ENCODE results near the gene RAI1.
"Not testable (repeated sequence)": the region's sequence is repeated elsewhere in the genome, so short reads cannot be mapped to it uniquely, and the experiment has no call there.

Gene RAI1

GRCh38 chr17:17671369-17672129 lies 9.7 kb upstream of the RAI1 start:
- Histone ChIP-seq H3K27me3 (ENCODE audit: control insufficient read depth, insufficient read depth, low read length) (peaks cover 13% of the 10 kb centered on the region; the same call in 1 of the 2 replicates), H3K36me3 (ENCODE audit: control insufficient read depth, insufficient read depth, low read length) (no peaks in the 10 kb centered on the region), H3K4me3 (ENCODE audit: low read length) (no peak overlapping the region), H3K4me1 (ENCODE audit: control insufficient read depth, insufficient read depth, low read length) (no peaks in the 10 kb centered on the region), H3K27ac (ENCODE audit: low read length) (no peak overlapping the region), H3K9me3 (ENCODE audit: control insufficient read depth, insufficient read depth, low read length) (no peaks in the 10 kb centered on the region)
- WGBS (ENCODE audit: insufficient coverage, insufficient read length), result no CpG with 5 or more reads among the region's 10 CpGs
- DNase-seq (ENCODE audit: low read depth, low spot score), result no peak

DNA sequence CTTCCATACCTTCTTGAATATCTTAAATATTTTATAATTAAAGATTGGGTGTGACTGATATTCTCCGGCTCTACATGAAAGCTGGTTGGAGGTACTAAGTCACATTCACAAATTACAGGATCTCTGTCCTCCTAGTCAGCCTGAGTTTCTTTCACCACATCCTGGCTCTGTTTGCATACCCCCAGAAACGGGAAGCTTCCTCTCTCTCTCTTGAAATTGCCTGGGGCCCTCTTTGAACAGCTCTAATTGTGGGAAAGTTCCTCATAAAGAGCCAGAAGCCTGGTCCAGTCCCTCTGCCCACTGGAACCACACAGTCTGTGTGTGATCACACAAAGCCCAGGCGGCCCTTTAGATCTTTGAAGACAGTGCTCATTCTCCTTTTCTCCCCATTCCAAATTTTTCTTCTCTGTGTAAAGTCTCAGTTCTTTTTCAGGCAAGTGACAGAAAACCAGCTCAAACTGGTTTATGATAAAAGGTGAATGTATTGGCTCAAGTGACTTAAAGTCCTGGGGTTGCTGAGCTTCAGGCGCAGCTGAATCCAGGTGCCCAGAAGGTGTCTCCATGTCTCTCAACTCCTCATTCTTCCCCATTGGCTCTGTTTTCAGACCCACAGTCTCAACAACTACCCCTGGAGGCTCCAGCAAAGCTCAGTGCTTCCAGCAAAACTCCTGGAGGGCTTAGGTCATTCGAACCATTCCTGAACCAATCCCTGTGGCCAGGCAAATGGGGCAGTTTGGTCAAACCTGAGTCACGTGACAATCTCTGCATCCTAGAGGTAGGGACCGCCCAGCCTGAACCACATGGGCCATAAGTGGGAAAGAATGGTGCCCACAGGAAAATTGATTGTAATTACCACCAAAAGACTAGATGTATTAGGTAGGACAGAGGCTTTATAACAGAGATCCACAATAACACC lies 8.5 kb upstream of the RAI1 start:
- Histone ChIP-seq H3K27ac (ENCODE audit: low read length) (no peak overlapping the region), H3K4me1 (ENCODE audit: control insufficient read depth, insufficient read depth, low read length) (no peaks in the 10 kb centered on the region), H3K4me3 (ENCODE audit: low read length) (no peak overlapping the region), H3K36me3 (ENCODE audit: control insufficient read depth, insufficient read depth, low read length) (no peaks in the 10 kb centered on the region), H3K27me3 (ENCODE audit: control insufficient read depth, insufficient read depth, low read length) (peaks cover 17% of the 10 kb centered on the region; the same call in 1 of the 2 replicates), H3K9me3 (ENCODE audit: control insufficient read depth, insufficient read depth, low read length) (no peaks in the 10 kb centered on the region)
- no peak for DNase-seq (ENCODE audit: low read depth, low spot score)
- no CpG with 5 or more reads among the region's 7 CpGs for WGBS (ENCODE audit: insufficient coverage, insufficient read length)

DNA sequence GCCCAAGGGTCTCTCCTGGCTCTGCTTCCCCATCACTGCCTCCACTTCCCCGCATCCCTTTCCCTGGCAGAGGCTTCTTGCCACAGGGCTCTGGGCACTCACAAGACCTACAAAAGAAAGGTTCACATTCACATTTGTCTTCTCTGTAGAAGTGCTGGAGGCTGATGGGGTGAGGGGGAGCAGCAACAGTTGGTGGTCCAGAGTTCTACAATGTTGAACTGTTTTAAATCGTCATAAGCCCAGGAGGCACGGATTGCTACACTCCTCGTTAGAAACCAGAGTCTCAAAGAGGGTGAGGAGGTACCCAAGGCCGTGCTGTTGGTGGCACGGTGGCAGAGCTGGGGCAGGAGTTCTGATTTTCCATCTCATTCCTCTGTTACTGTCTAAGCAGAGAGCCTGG lies 5.8 kb upstream of the RAI1 start:
- DNase-seq (ENCODE audit: low read depth, low spot score), result no peak
- H3K27me3 ChIP-seq (ENCODE audit: control insufficient read depth, insufficient read depth, low read length), result peaks cover 38% of the 10 kb centered on the region
- no peaks in the 10 kb centered on the region for H3K9me3 ChIP-seq (ENCODE audit: control insufficient read depth, insufficient read depth, low read length)
- no peaks in the 10 kb centered on the region for H3K36me3 ChIP-seq (ENCODE audit: control insufficient read depth, insufficient read depth, low read length)
- H3K4me3 ChIP-seq (ENCODE audit: low read length), result no peak overlapping the region
- WGBS (ENCODE audit: insufficient coverage, insufficient read length), result no CpG with 5 or more reads among the region's 6 CpGs
- H3K4me1 ChIP-seq (ENCODE audit: control insufficient read depth, insufficient read depth, low read length), result no peaks in the 10 kb centered on the region
- H3K27ac ChIP-seq (ENCODE audit: low read length), result no peak overlapping the region

DNA sequence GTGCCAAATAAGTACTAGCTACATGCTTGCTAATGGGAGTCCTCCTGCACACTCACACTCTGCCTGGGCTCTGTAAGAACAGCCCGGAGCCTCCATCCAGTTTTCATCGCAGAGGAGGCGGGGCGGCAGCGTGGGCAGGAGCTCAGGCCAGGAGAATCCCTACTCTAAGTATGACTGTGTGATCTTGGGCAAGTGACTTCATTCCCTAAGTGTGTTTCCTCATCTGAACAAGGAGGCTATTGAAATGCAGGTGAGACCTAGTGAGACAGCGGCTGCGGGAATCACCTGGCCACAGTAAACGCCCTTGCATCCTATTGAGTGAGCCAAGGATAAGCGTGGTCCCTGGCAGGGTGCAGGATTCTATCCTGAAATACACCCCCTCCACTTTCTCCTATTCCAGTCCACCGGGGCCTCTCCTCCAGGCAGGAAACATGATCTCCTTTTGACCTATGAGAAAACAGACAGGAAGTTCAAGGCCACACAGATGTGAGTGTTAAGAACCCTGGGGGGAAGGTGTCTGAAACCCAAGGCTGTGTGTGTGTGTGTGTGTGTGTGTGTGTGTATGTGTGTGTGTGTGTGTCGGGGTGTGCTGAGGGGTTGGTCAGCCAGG lies 5.2 kb upstream of the RAI1 start:
- no peak overlapping the region for H3K4me3 ChIP-seq (ENCODE audit: low read length)
- no peak for DNase-seq (ENCODE audit: low read depth, low spot score)
- H3K4me1 ChIP-seq (ENCODE audit: control insufficient read depth, insufficient read depth, low read length), result no peaks in the 10 kb centered on the region
- peaks cover 44% of the 10 kb centered on the region for H3K27me3 ChIP-seq (ENCODE audit: control insufficient read depth, insufficient read depth, low read length)
- no peak overlapping the region for H3K27ac ChIP-seq (ENCODE audit: low read length)
- WGBS (ENCODE audit: insufficient coverage, insufficient read length), result no CpG with 5 or more reads among the region's 11 CpGs
- H3K36me3 ChIP-seq (ENCODE audit: control insufficient read depth, insufficient read depth, low read length), result no peaks in the 10 kb centered on the region
- no peaks in the 10 kb centered on the region for H3K9me3 ChIP-seq (ENCODE audit: control insufficient read depth, insufficient read depth, low read length)

DNA sequence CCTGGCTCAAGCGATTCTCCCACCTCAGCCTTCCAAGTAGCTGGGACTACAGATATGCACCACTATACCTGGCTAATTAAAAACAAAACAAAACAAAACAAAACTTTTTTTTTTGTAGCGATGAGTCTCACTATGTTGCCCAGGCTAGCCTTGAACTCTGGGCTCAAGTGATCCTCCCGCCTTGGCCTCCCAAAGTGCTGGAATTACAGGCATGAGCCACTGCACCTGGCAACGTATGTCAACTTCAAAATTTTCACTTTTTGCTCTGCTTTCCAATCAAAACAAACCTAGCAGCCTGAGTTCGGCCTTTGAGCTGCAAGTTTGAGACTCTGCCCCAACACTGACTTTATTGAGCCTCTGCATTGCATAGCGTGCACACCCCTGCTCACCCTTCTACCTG lies 4.5 kb upstream of the RAI1 start:
- no peak for DNase-seq (ENCODE audit: low read depth, low spot score)
- WGBS (ENCODE audit: insufficient coverage, insufficient read length), result no CpG with 5 or more reads among the region's 6 CpGs

GRCh38 chr17:17677299-17678040 lies 3.8 kb upstream of the RAI1 start:
- no peak for DNase-seq (ENCODE audit: low read depth, low spot score)
- peaks cover 52% of the 10 kb centered on the region for H3K27me3 ChIP-seq (ENCODE audit: control insufficient read depth, insufficient read depth, low read length)
- no peaks in the 10 kb centered on the region; the same call in 1 of the 2 replicates for H3K36me3 ChIP-seq (ENCODE audit: control insufficient read depth, insufficient read depth, low read length)
- H3K4me3 ChIP-seq (ENCODE audit: low read length), result no peak overlapping the region
- H3K9me3 ChIP-seq (ENCODE audit: control insufficient read depth, insufficient read depth, low read length), result no peaks in the 10 kb centered on the region
- no peak overlapping the region for H3K27ac ChIP-seq (ENCODE audit: low read length)
- no peaks in the 10 kb centered on the region; the same call in 1 of the 2 replicates for H3K4me1 ChIP-seq (ENCODE audit: control insufficient read depth, insufficient read depth, low read length)
- WGBS (ENCODE audit: insufficient coverage, insufficient read length), result no CpG with 5 or more reads among the region's 2 CpGs

More for the DNA sequence above, 4.5 kb upstream of the RAI1 start:
- H3K4me1 ChIP-seq (ENCODE audit: control insufficient read depth, insufficient read depth, low read length), result no peaks in the 10 kb centered on the region
- no peak overlapping the region for H3K4me3 ChIP-seq (ENCODE audit: low read length)
- H3K27me3 ChIP-seq (ENCODE audit: control insufficient read depth, insufficient read depth, low read length), result peaks cover 46% of the 10 kb centered on the region
- no peak overlapping the region for H3K27ac ChIP-seq (ENCODE audit: low read length)
- H3K36me3 ChIP-seq (ENCODE audit: control insufficient read depth, insufficient read depth, low read length), result no peaks in the 10 kb centered on the region
- H3K9me3 ChIP-seq (ENCODE audit: control insufficient read depth, insufficient read depth, low read length), result no peaks in the 10 kb centered on the region

GRCh38 chr17:17678063-17678699 lies 3.1 kb upstream of the RAI1 start:
- not testable (repeated sequence) for H3K36me3 ChIP-seq (ENCODE audit: control insufficient read depth, insufficient read depth, low read length); H3K27ac ChIP-seq (ENCODE audit: low read length); DNase-seq (ENCODE audit: low read depth, low spot score); H3K9me3 ChIP-seq (ENCODE audit: control insufficient read depth, insufficient read depth, low read length); H3K4me3 ChIP-seq (ENCODE audit: low read length); H3K4me1 ChIP-seq (ENCODE audit: control insufficient read depth, insufficient read depth, low read length)
- peaks cover 56% of the 10 kb centered on the region for H3K27me3 ChIP-seq (ENCODE audit: control insufficient read depth, insufficient read depth, low read length)
- no CpG with 5 or more reads among the region's 5 CpGs for WGBS (ENCODE audit: insufficient coverage, insufficient read length)

GRCh38 chr17:17679243-17679642 lies 2.0 kb upstream of the RAI1 start:
- WGBS (ENCODE audit: insufficient coverage, insufficient read length), result no CpG with 5 or more reads among the region's 6 CpGs
- DNase-seq (ENCODE audit: low read depth, low spot score), result no peak
- no peaks in the 10 kb centered on the region for H3K9me3 ChIP-seq (ENCODE audit: control insufficient read depth, insufficient read depth, low read length)
- H3K36me3 ChIP-seq (ENCODE audit: control insufficient read depth, insufficient read depth, low read length), result no peaks in the 10 kb centered on the region; the same call in 1 of the 2 replicates
- no peaks in the 10 kb centered on the region; the same call in 1 of the 2 replicates for H3K4me1 ChIP-seq (ENCODE audit: control insufficient read depth, insufficient read depth, low read length)
- peaks cover 65% of the 10 kb centered on the region for H3K27me3 ChIP-seq (ENCODE audit: control insufficient read depth, insufficient read depth, low read length)
- H3K27ac ChIP-seq (ENCODE audit: low read length), result no peak overlapping the region
- H3K4me3 ChIP-seq (ENCODE audit: low read length), result no peak overlapping the region

DNA sequence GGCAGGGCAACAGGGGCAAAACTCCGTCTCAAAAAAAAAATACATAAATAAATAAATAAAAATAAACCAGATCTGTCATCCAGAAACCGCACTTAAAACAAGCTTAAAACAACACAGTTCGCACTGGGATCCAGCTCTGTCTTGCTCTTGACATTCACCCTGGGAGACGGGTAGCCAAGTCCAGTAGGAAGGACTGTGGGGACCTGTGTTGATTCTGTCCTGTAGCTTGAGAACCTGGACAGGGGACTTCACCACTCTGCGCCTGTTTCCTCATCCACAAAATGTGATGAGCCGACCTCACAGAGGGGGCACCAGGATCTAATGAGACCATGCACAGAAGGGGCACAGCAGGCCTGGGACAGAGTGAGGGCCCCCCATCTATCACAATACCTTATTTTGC lies 1.5 kb upstream of the RAI1 start:
- Histone ChIP-seq H3K4me3 (ENCODE audit: low read length) (no peak overlapping the region), H3K9me3 (ENCODE audit: control insufficient read depth, insufficient read depth, low read length) (no peaks in the 10 kb centered on the region), H3K4me1 (ENCODE audit: control insufficient read depth, insufficient read depth, low read length) (no peaks in the 10 kb centered on the region; the same call in 1 of the 2 replicates), H3K27ac (ENCODE audit: low read length) (no peak overlapping the region), H3K27me3 (ENCODE audit: control insufficient read depth, insufficient read depth, low read length) (peaks cover 67% of the 10 kb centered on the region), H3K36me3 (ENCODE audit: control insufficient read depth, insufficient read depth, low read length) (no peaks in the 10 kb centered on the region; the same call in 1 of the 2 replicates)
- no peak for DNase-seq (ENCODE audit: low read depth, low spot score)
- no CpG with 5 or more reads among the region's 6 CpGs for WGBS (ENCODE audit: insufficient coverage, insufficient read length)
